Chondrocyte (in vitro differentiated cells): Measurements from ENCODE around the gene FAM98A. TPM values are rescaled to one million over a fixed set of nuclear protein-coding genes. Genes with fewer than 3 reads are reported as not detected.

Experiments used
- DNase-seq: peaks from one replicate; pipeline ENCODE4 v3.0.0; 2021; ENCODE audit warnings: mixed read lengths, low spot score
- H3K27ac Mint-ChIP-seq: one replicate; pipeline ENCODE4 v1.8.0; 2021; ENCODE audit warnings: mild to moderate bottlenecking, moderate library complexity, mixed read lengths; ENCODE audit not compliant: unreplicated experiment
- H3K27me3 Mint-ChIP-seq: 2 replicates; pipeline ENCODE4 v1.8.0; 2021; ENCODE audit warnings: low read depth, mixed read lengths
- H3K36me3 Mint-ChIP-seq: 2 replicates; pipeline ENCODE4 v1.8.0; 2021; ENCODE audit warnings: low read depth, mixed read lengths
- H3K4me1 Mint-ChIP-seq: 2 replicates; pipeline ENCODE4 v1.8.0; 2021; ENCODE audit warnings: low read depth, mild to moderate bottlenecking, mixed read lengths
- H3K4me3 Mint-ChIP-seq: one replicate; pipeline ENCODE4 v1.8.0; 2021; ENCODE audit warnings: mild to moderate bottlenecking, moderate library complexity, mixed read lengths; ENCODE audit not compliant: unreplicated experiment
- H3K9me3 Mint-ChIP-seq: 2 replicates; pipeline ENCODE4 v1.8.0; 2021; ENCODE audit warnings: low read depth, mixed read lengths
- total RNA-seq: library from RNA; stranded (reverse); gene quantifications from 3 replicates; pipeline ENCODE4 v1.2.1, GENCODE V29; 2021
- TF ChIP-seq, protein P1 (sequence below): fragments of 200-600 bp; sonication (generic); IDR thresholded peaks from 2 replicates; pipeline ENCODE4 v1.5.0; 2021; ENCODE audit warnings: antibody characterized with exemption, mild to moderate bottlenecking, moderate library complexity

FAM98A gene
- total RNA-seq, 1 donor from 2014 or later: 95.2 TPM

GRCh38 chr2:33577668-33578067 lies 21.4 kb downstream of the FAM98A start:
- H3K27ac Mint-ChIP-seq: no peak overlapping the region

DNA sequence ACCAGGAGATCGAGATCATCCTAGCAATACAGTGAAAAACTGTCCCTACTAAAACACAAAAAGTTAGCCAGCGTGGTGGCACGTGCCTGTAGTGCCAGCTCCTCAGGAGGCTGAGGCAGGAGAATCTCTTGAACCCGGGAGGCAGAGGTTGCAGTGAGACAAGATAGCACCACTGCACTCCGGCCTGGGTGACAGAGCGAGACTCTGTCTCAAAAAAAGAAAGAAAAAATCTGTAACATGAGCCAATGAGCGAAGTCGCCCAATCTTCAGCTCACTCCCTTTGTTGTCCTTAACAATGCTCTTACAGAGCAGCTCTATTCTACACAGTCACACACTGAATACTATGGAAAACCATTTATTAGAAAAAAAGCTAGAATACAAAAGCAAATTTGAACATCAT lies 22.0 kb downstream of the FAM98A start:
- no peaks in the 10 kb centered on the region for H3K9me3 Mint-ChIP-seq
- peaks cover 21% of the 10 kb centered on the region for H3K4me1 Mint-ChIP-seq
- no peak overlapping the region for H3K27ac Mint-ChIP-seq
- TF ChIP-seq, protein P1, sequence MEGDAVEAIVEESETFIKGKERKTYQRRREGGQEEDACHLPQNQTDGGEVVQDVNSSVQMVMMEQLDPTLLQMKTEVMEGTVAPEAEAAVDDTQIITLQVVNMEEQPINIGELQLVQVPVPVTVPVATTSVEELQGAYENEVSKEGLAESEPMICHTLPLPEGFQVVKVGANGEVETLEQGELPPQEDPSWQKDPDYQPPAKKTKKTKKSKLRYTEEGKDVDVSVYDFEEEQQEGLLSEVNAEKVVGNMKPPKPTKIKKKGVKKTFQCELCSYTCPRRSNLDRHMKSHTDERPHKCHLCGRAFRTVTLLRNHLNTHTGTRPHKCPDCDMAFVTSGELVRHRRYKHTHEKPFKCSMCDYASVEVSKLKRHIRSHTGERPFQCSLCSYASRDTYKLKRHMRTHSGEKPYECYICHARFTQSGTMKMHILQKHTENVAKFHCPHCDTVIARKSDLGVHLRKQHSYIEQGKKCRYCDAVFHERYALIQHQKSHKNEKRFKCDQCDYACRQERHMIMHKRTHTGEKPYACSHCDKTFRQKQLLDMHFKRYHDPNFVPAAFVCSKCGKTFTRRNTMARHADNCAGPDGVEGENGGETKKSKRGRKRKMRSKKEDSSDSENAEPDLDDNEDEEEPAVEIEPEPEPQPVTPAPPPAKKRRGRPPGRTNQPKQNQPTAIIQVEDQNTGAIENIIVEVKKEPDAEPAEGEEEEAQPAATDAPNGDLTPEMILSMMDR: no peak
- no peaks in the 10 kb centered on the region for H3K27me3 Mint-ChIP-seq
- H3K36me3 Mint-ChIP-seq: peaks cover 2% of the 10 kb centered on the region
- H3K4me3 Mint-ChIP-seq: no peak overlapping the region
- no peak for DNase-seq

More at GRCh38 chr2:33577668-33578067, 21.4 kb downstream of the FAM98A start:
- DNase-seq: no peak
- H3K4me3 Mint-ChIP-seq: no peak overlapping the region
- no peaks in the 10 kb centered on the region for H3K9me3 Mint-ChIP-seq
- no peaks in the 10 kb centered on the region for H3K27me3 Mint-ChIP-seq
- TF ChIP-seq, protein P1: no peak
- peaks cover 4% of the 10 kb centered on the region for H3K36me3 Mint-ChIP-seq
- peaks cover 24% of the 10 kb centered on the region for H3K4me1 Mint-ChIP-seq

DNA sequence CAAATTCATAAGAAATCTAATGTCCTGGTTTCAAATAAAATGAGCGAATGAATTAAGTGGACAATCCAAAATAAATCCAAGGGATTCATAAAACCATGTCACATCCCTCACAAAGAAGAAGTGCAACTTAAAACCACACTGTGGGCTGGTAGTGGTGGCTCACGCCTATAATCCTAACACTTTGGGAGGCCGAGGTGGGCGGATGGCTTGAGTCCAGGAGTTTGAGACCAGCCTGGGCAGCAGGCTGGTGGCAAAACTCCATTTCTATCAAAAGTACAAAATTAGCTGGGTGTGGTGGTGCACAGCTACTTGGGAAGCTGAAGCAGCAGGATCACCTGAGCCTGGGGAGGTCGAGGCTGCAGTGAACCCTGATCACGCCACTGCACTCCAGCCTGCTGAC lies 25.4 kb downstream of the FAM98A start:
- TF ChIP-seq, protein P1: no peak
- Mint-ChIP-seq H3K36me3 (no peaks in the 10 kb centered on the region), H3K4me3 (no peak overlapping the region), H3K27ac (no peak overlapping the region), H3K9me3 (no peaks in the 10 kb centered on the region), H3K4me1 (peaks cover 12% of the 10 kb centered on the region), H3K27me3 (no peaks in the 10 kb centered on the region)
- DNase-seq: no peak

- Mint-ChIP-seq H3K27me3 (no peaks in the 10 kb centered on the region), H3K36me3 (no peaks in the 10 kb centered on the region), H3K4me1 (peaks cover 17% of the 10 kb centered on the region), H3K9me3 (no peaks in the 10 kb centered on the region), H3K27ac (no peak overlapping the region), H3K4me3 (no peak overlapping the region)
- TF ChIP-seq, protein P1: no peak
- DNase-seq: no peak
Observed at GRCh38 chr2:33570681-33571080, 28.4 kb downstream of the FAM98A start.

DNA sequence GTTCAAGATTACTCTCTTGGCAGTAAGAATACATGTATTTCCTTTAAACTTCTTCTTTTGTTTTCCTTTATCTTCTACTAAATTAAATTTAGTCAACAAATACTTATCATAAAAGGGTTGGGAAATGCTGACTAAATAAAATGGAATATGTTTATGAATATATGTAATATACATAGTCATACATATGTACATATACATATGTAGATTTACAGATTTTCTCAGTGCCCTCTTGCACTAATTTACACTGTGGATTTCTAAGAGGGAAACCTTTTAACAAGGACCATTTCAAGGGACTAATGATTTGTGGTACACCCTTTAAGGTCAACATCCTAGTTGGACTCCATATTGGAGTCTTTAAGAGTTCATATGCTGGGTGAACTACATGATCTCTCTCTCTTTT lies 37.2 kb downstream of the FAM98A start:
- Mint-ChIP-seq H3K36me3 (peaks cover 27% of the 10 kb centered on the region), H3K4me1 (peaks cover 8% of the 10 kb centered on the region), H3K4me3 (no peak overlapping the region), H3K9me3 (no peaks in the 10 kb centered on the region), H3K27ac (no peak overlapping the region), H3K27me3 (no peaks in the 10 kb centered on the region)
- no peak for DNase-seq
- TF ChIP-seq, protein P1: no peak
